GM18511 (cell line): ENCODE data around the gene RANBP1.

ENCODE experiments used
- ATAC-seq: cut with Tn5 transposase; IDR thresholded peaks from one replicate; pipeline ENCODE4 v1.9.1; 2021; ENCODE audit warnings: mild to moderate bottlenecking, moderate library complexity; ENCODE audit not compliant: unreplicated experiment

The RANBP1 gene

GRCh38 chr22:20107951-20108756 lies 7.8 kb upstream of the RANBP1 start:
- no peak for ATAC-seq

GRCh38 chr22:20108757-20109230 lies 7.1 kb upstream of the RANBP1 start:
- ATAC-seq = no peak

- ATAC-seq = no peak
Measured at GRCh38 chr22:20109411-20110358, 6.2 kb upstream of the RANBP1 start.

GRCh38 chr22:20110359-20110985 lies 5.4 kb upstream of the RANBP1 start:
- ATAC-seq = no peak

- no peak for ATAC-seq
Measured at GRCh38 chr22:20111045-20111688, 4.7 kb upstream of the RANBP1 start.

GRCh38 chr22:20111689-20112622 lies 3.9 kb upstream of the RANBP1 start:
- no peak for ATAC-seq

GRCh38 chr22:20112623-20113511 lies 3.0 kb upstream of the RANBP1 start:
- ATAC-seq = no peak

GRCh38 chr22:20113551-20114310 lies 2.2 kb upstream of the RANBP1 start:
- no peak for ATAC-seq

GRCh38 chr22:20114506-20115475 lies 1.1 kb upstream of the RANBP1 start:
- ATAC-seq = no peak

- ATAC-seq = no peak
Measured at GRCh38 chr22:20116376-20116950, 559 bp downstream of the RANBP1 start.

GRCh38 chr22:20116951-20117632 lies 1.2 kb downstream of the RANBP1 start, which contains the start of gene TRMT2A:
Gene TRMT2A, minus strand, starts transcription at chr22:20117226. Its CDS starts 320 bp downstream, at chr22:20116906.
- ATAC-seq = peak; percentile 82

- ATAC-seq = peak; percentile 36
Measured at GRCh38 chr22:20117633-20118299, 1.9 kb downstream of the RANBP1 start.

- ATAC-seq = no peak
Measured at GRCh38 chr22:20118300-20119020, 2.6 kb downstream of the RANBP1 start.

- no peak for ATAC-seq
Measured at GRCh38 chr22:20121856-20122415, 6.0 kb downstream of the RANBP1 start.
